ENCODE measurements around the gene DMXL1.
"Not testable (repeated sequence)": the region's sequence is repeated elsewhere in the genome, so short reads cannot be mapped to it uniquely, and the experiment has no call there.

The DMXL1 gene

GRCh38 chr5:119074419-119074818, 3.5 kb downstream of the DMXL1 start:
- TF ChIP-seq EZH2phosphoT487 (IDR thresholded peaks at IDR 0.05; ENCODE audit: low read length) = no peak
- Histone ChIP-seq H3K9me2 (replicated peaks; ENCODE audit: insufficient read depth, low read length) (no peaks in the 10 kb centered on the region), H2AFZ (ENCODE audit: low read length) (no peak overlapping the region), H3K79me2 (ENCODE audit: low read length) (peaks cover 80% of the 10 kb centered on the region), H3K4me1 (ENCODE audit: low read length) (peaks cover 20% of the 10 kb centered on the region), H3K36me3 (replicated peaks; ENCODE audit: insufficient read depth, low read length) (no peaks in the 10 kb centered on the region), H3K9ac (ENCODE audit: low read length) (no peak overlapping the region), H3K4me2 (ENCODE audit: low read depth, low read length) (peak overlapping the region; percentile 70), H3F3A (ENCODE audit: insufficient read depth, low read length) (peaks cover 16% of the 10 kb centered on the region), H3K27ac (ENCODE audit: low read length) (peak overlapping the region; percentile 19; the same call in 1 of the 2 replicates), H3K27me3 (replicated peaks; ENCODE audit: insufficient read depth, low read length) (no peaks in the 10 kb centered on the region), H3K9me3 (replicated peaks; ENCODE audit: insufficient read depth, low read length) (no peaks in the 10 kb centered on the region), H3K4me3 (ENCODE audit: low read length) (peak overlapping the region; percentile 28), H4K20me1 (ENCODE audit: insufficient read depth, low read length) (no peaks in the 10 kb centered on the region)
- DNase-seq = peak; percentile 23

GRCh38 chr5:119075269-119075668, 4.4 kb downstream of the DMXL1 start:
- H3K4me3 ChIP-seq (ENCODE audit: low read length); H3K27me3 ChIP-seq (replicated peaks; ENCODE audit: insufficient read depth, low read length); H3K9me2 ChIP-seq (replicated peaks; ENCODE audit: insufficient read depth, low read length); H2AFZ ChIP-seq (ENCODE audit: low read length); H3K27ac ChIP-seq (ENCODE audit: low read length); H4K20me1 ChIP-seq (ENCODE audit: insufficient read depth, low read length); H3K4me2 ChIP-seq (ENCODE audit: low read depth, low read length); H3K9ac ChIP-seq (ENCODE audit: low read length); H3K36me3 ChIP-seq (replicated peaks; ENCODE audit: insufficient read depth, low read length); DNase-seq; H3K9me3 ChIP-seq (replicated peaks; ENCODE audit: insufficient read depth, low read length): not testable (repeated sequence)
- Histone ChIP-seq H3K79me2 (ENCODE audit: low read length) (peaks cover 88% of the 10 kb centered on the region), H3F3A (ENCODE audit: insufficient read depth, low read length) (peaks cover 13% of the 10 kb centered on the region), H3K4me1 (ENCODE audit: low read length) (peaks cover 20% of the 10 kb centered on the region)

GRCh38 chr5:119076080-119076479, 5.2 kb downstream of the DMXL1 start:
- Histone ChIP-seq H3K9me2 (replicated peaks; ENCODE audit: insufficient read depth, low read length) (no peaks in the 10 kb centered on the region), H2AFZ (ENCODE audit: low read length) (no peak overlapping the region), H3K4me1 (ENCODE audit: low read length) (peaks cover 20% of the 10 kb centered on the region), H3K79me2 (ENCODE audit: low read length) (peaks cover 96% of the 10 kb centered on the region), H3K36me3 (replicated peaks; ENCODE audit: insufficient read depth, low read length) (no peaks in the 10 kb centered on the region), H3K9ac (ENCODE audit: low read length) (no peak overlapping the region), H3K27ac (ENCODE audit: low read length) (no peak overlapping the region), H3K9me3 (replicated peaks; ENCODE audit: insufficient read depth, low read length) (no peaks in the 10 kb centered on the region), H3F3A (ENCODE audit: insufficient read depth, low read length) (peaks cover 8% of the 10 kb centered on the region; the same call in 1 of the 2 replicates), H4K20me1 (ENCODE audit: insufficient read depth, low read length) (0 out of 2 replicates have a peak, but pooled peaks cover 4% of the 10 kb centered on the region), H3K4me2 (ENCODE audit: low read depth, low read length) (no peak overlapping the region), H3K4me3 (ENCODE audit: low read length) (no peak overlapping the region), H3K27me3 (replicated peaks; ENCODE audit: insufficient read depth, low read length) (no peaks in the 10 kb centered on the region)
- TF ChIP-seq EZH2phosphoT487 (IDR thresholded peaks at IDR 0.05; ENCODE audit: low read length) (no peak), EZH2 (optimal IDR thresholded peaks at IDR 0.05; ENCODE audit: low read depth, low read length) (no peak), CTCF (IDR thresholded peaks at IDR 0.05; ENCODE audit: low read length) (no peak)
- no peak for DNase-seq

- Histone ChIP-seq H3K79me2 (ENCODE audit: low read length) (peaks cover 98% of the 10 kb centered on the region), H3K27me3 (replicated peaks; ENCODE audit: insufficient read depth, low read length) (no peaks in the 10 kb centered on the region), H4K20me1 (ENCODE audit: insufficient read depth, low read length) (0 out of 2 replicates have a peak, but pooled peaks cover 4% of the 10 kb centered on the region), H3K27ac (ENCODE audit: low read length) (no peak overlapping the region), H3K36me3 (replicated peaks; ENCODE audit: insufficient read depth, low read length) (no peaks in the 10 kb centered on the region), H3K9ac (ENCODE audit: low read length) (no peak overlapping the region), H2AFZ (ENCODE audit: low read length) (no peak overlapping the region), H3K4me2 (ENCODE audit: low read depth, low read length) (no peak overlapping the region), H3K9me2 (replicated peaks; ENCODE audit: insufficient read depth, low read length) (no peaks in the 10 kb centered on the region), H3K4me3 (ENCODE audit: low read length) (no peak overlapping the region), H3K9me3 (replicated peaks; ENCODE audit: insufficient read depth, low read length) (no peaks in the 10 kb centered on the region), H3K4me1 (ENCODE audit: low read length) (peaks cover 20% of the 10 kb centered on the region), H3F3A (ENCODE audit: insufficient read depth, low read length) (0 out of 2 replicates have a peak, but pooled peaks cover 1% of the 10 kb centered on the region)
- TF ChIP-seq CTCF (IDR thresholded peaks at IDR 0.05; ENCODE audit: low read length) = no peak
- no peak for TF ChIP-seq EZH2phosphoT487 (IDR thresholded peaks at IDR 0.05; ENCODE audit: low read length)
- TF ChIP-seq EZH2 (optimal IDR thresholded peaks at IDR 0.05; ENCODE audit: low read depth, low read length) = no peak
- DNase-seq = no peak
Observed at GRCh38 chr5:119077444-119077843, 6.6 kb downstream of the DMXL1 start.
